ENCODE measurements around the gene RAI1. TPM values are rescaled to one million over a fixed set of nuclear protein-coding genes. Genes with fewer than 3 reads are reported as not detected.
A peak's percentile ranks its signal among the peaks of the same experiment; 100 is the strongest.
"Not testable (repeated sequence)": the region's sequence is repeated elsewhere in the genome, so short reads cannot be mapped to it uniquely, and the experiment has no call there.

Gene RAI1
- total RNA-seq (ENCODE audit: low replicate concordance), result 7.5 and 9.1 TPM in 2 replicates

- peak; percentile 78 for DNase-seq (ENCODE audit: low read depth)
- H3K4me3 ChIP-seq (ENCODE audit: low read depth, low read length), result peak within 1 kb of the TSS; percentile 77
- TF ChIP-seq CTCF (IDR thresholded peaks at IDR 0.05; ENCODE audit: insufficient read depth, low read length), result peak; percentile 43
Observed at GRCh38 chr17:17681187-17681743, at the start of gene RAI1. TSS of gene RAI1 (plus strand) at chr17:17681458. CDS start at chr17:17792949, 111,491 bp downstream.

GRCh38 chr17:17632690-17633089 lies 48.6 kb upstream of the RAI1 start:
- not testable (repeated sequence) for H3K4me3 ChIP-seq (ENCODE audit: low read depth, low read length); DNase-seq (ENCODE audit: low read depth)

- no peak for DNase-seq (ENCODE audit: low read depth)
- TF ChIP-seq CTCF (IDR thresholded peaks at IDR 0.05; ENCODE audit: insufficient read depth, low read length), result no peak
Observed at GRCh38 chr17:17633310-17633709, 47.9 kb upstream of the RAI1 start.

GRCh38 chr17:17635126-17635525 lies 46.1 kb upstream of the RAI1 start:
- TF ChIP-seq CTCF (IDR thresholded peaks at IDR 0.05; ENCODE audit: insufficient read depth, low read length), result no peak
- DNase-seq (ENCODE audit: low read depth), result no peak
- no peak overlapping the region for H3K4me3 ChIP-seq (ENCODE audit: low read depth, low read length)

More at GRCh38 chr17:17633310-17633709, 47.9 kb upstream of the RAI1 start:
- no peak overlapping the region for H3K4me3 ChIP-seq (ENCODE audit: low read depth, low read length)

GRCh38 chr17:17635537-17636271 lies 45.6 kb upstream of the RAI1 start:
- not testable (repeated sequence) for DNase-seq (ENCODE audit: low read depth); H3K4me3 ChIP-seq (ENCODE audit: low read depth, low read length)

- H3K4me3 ChIP-seq (ENCODE audit: low read depth, low read length), result no peak overlapping the region
- DNase-seq (ENCODE audit: low read depth), result peak; percentile 41
- TF ChIP-seq CTCF (IDR thresholded peaks at IDR 0.05; ENCODE audit: insufficient read depth, low read length), result no peak
Observed at GRCh38 chr17:17636272-17636885, 44.9 kb upstream of the RAI1 start.

GRCh38 chr17:17638467-17638866 lies 42.8 kb upstream of the RAI1 start:
- no peak for DNase-seq (ENCODE audit: low read depth)
- no peak overlapping the region for H3K4me3 ChIP-seq (ENCODE audit: low read depth, low read length)
- no peak for TF ChIP-seq CTCF (IDR thresholded peaks at IDR 0.05; ENCODE audit: insufficient read depth, low read length)

- peak; percentile 24 for DNase-seq (ENCODE audit: low read depth)
Observed at GRCh38 chr17:17639661-17640270, 41.5 kb upstream of the RAI1 start.

More at GRCh38 chr17:17639661-17640270, 41.5 kb upstream of the RAI1 start:
- H3K4me3 ChIP-seq (ENCODE audit: low read depth, low read length), result not testable (repeated sequence)

Data from fibroblast of the aortic adventitia (primary cell).